Osteocyte (in vitro differentiated cells): Measurements from ENCODE around the gene CRHR1. TPM values are rescaled to one million over a fixed set of nuclear protein-coding genes. Genes with fewer than 3 reads are reported as not detected.

Experiments used
- DNase-seq: peaks from one replicate; pipeline ENCODE4 v3.0.0; 2021; ENCODE audit warnings: mixed read lengths; ENCODE audit not compliant: unreplicated experiment; ENCODE audit errors: extremely low spot score
- H3K27ac Mint-ChIP-seq: one replicate; pipeline ENCODE4 v1.8.0; 2021; ENCODE audit warnings: mild to moderate bottlenecking, mixed read lengths; ENCODE audit not compliant: unreplicated experiment
- H3K27me3 Mint-ChIP-seq: one replicate; pipeline ENCODE4 v1.8.0; 2021; ENCODE audit warnings: mixed read lengths; ENCODE audit not compliant: unreplicated experiment
- H3K36me3 Mint-ChIP-seq: one replicate; pipeline ENCODE4 v1.8.0; 2021; ENCODE audit warnings: mixed read lengths; ENCODE audit not compliant: unreplicated experiment
- H3K4me1 Mint-ChIP-seq: one replicate; pipeline ENCODE4 v1.8.0; 2021; ENCODE audit warnings: mixed read lengths; ENCODE audit not compliant: unreplicated experiment
- H3K4me3 Mint-ChIP-seq: one replicate; pipeline ENCODE4 v1.8.0; 2021; ENCODE audit warnings: mild to moderate bottlenecking, moderate library complexity, mixed read lengths; ENCODE audit not compliant: unreplicated experiment
- H3K9me3 Mint-ChIP-seq: one replicate; pipeline ENCODE4 v1.8.0; 2021; ENCODE audit warnings: mixed read lengths; ENCODE audit not compliant: unreplicated experiment
- total RNA-seq: library from RNA; stranded (reverse); gene quantifications from 2 replicates; pipeline ENCODE4 v1.2.1, GENCODE V29; 2021
- TF ChIP-seq, protein P1 (sequence below): fragments of 200-600 bp; sonication (generic); IDR thresholded peaks from 2 replicates; pipeline ENCODE4 v1.5.0; 2021; ENCODE audit warnings: antibody characterized with exemption, mild to moderate bottlenecking, moderate library complexity

Gene CRHR1
- total RNA-seq, 1 donor from 2014 or later, result not detected

GRCh38 chr17:45789874-45790273, 5.8 kb downstream of the CRHR1 start:
- Mint-ChIP-seq H3K27me3 (peaks cover 65% of the 10 kb centered on the region), H3K36me3 (no peaks in the 10 kb centered on the region), H3K27ac (no peak overlapping the region), H3K4me3 (no peak overlapping the region), H3K9me3 (no peaks in the 10 kb centered on the region), H3K4me1 (no peaks in the 10 kb centered on the region)
- TF ChIP-seq, protein P1, sequence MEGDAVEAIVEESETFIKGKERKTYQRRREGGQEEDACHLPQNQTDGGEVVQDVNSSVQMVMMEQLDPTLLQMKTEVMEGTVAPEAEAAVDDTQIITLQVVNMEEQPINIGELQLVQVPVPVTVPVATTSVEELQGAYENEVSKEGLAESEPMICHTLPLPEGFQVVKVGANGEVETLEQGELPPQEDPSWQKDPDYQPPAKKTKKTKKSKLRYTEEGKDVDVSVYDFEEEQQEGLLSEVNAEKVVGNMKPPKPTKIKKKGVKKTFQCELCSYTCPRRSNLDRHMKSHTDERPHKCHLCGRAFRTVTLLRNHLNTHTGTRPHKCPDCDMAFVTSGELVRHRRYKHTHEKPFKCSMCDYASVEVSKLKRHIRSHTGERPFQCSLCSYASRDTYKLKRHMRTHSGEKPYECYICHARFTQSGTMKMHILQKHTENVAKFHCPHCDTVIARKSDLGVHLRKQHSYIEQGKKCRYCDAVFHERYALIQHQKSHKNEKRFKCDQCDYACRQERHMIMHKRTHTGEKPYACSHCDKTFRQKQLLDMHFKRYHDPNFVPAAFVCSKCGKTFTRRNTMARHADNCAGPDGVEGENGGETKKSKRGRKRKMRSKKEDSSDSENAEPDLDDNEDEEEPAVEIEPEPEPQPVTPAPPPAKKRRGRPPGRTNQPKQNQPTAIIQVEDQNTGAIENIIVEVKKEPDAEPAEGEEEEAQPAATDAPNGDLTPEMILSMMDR, result no peak
- DNase-seq, result no peak

- no peak for DNase-seq
- Mint-ChIP-seq H3K36me3 (no peaks in the 10 kb centered on the region), H3K4me3 (no peak overlapping the region), H3K27ac (no peak overlapping the region), H3K9me3 (no peaks in the 10 kb centered on the region), H3K27me3 (peaks cover 67% of the 10 kb centered on the region), H3K4me1 (no peaks in the 10 kb centered on the region)
- TF ChIP-seq, protein P1, result no peak
Observed at GRCh38 chr17:45790296-45790922, 6.3 kb downstream of the CRHR1 start.

- Mint-ChIP-seq H3K36me3 (no peaks in the 10 kb centered on the region), H3K4me1 (no peaks in the 10 kb centered on the region), H3K27ac (no peak overlapping the region), H3K9me3 (no peaks in the 10 kb centered on the region), H3K4me3 (no peak overlapping the region), H3K27me3 (peaks cover 66% of the 10 kb centered on the region)
- no peak for DNase-seq
- TF ChIP-seq, protein P1, result no peak
Observed at GRCh38 chr17:45791041-45791582, 7.0 kb downstream of the CRHR1 start.

DNA sequence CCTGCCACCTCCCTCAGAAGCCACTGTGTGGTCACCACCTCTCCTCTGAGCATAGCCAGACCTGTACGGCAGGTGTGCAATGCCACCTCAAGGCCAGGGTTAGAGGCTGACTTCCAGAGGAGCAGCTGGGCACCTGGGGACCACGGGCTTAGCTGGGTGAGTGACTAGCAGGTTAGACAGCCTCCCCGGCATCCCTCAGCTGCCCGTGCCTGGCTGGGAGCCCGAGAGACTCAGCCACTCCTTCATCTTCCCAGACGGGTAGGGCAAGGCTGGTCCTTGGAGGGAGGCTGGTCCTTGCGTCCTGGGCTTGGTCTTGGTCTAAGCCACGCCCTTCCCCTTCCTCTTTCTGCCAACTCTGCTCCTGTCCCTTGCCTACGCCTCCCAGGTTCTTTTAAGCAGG, 7.8 kb downstream of the CRHR1 start:
- no peaks in the 10 kb centered on the region for H3K9me3 Mint-ChIP-seq
- H3K4me1 Mint-ChIP-seq, result no peaks in the 10 kb centered on the region
- no peak overlapping the region for H3K27ac Mint-ChIP-seq
- TF ChIP-seq, protein P1, result no peak
- no peak for DNase-seq
- no peaks in the 10 kb centered on the region for H3K36me3 Mint-ChIP-seq
- no peak overlapping the region for H3K4me3 Mint-ChIP-seq
- H3K27me3 Mint-ChIP-seq, result peaks cover 66% of the 10 kb centered on the region

DNA sequence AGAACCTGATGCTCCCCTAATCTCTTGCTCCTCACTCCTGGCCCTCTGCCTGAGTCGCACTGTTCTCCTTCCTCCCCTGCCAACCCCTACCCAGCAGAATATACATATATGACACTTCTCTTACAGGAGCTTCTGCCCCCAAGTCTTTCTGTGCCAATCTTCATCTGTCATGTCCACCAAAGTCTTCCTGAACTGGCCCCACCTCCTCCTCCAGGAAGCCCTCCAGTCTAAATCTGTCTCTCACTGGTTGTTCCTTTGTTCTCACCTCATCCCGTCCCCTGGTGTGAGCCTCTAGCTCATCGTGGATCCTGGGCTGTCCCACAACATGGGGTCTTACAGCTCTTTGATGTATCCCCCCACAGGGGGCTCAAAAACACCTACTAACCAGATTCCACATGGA, 8.3 kb downstream of the CRHR1 start:
- no peaks in the 10 kb centered on the region for H3K9me3 Mint-ChIP-seq
- TF ChIP-seq, protein P1, result no peak
- H3K27me3 Mint-ChIP-seq, result peaks cover 62% of the 10 kb centered on the region
- H3K4me3 Mint-ChIP-seq, result no peak overlapping the region
- no peaks in the 10 kb centered on the region for H3K36me3 Mint-ChIP-seq
- no peak for DNase-seq
- H3K27ac Mint-ChIP-seq, result no peak overlapping the region
- no peaks in the 10 kb centered on the region for H3K4me1 Mint-ChIP-seq
